HG02981 (cell line): ENCODE results near the gene CXCL9.
"Not testable (repeated sequence)": the region's sequence is repeated elsewhere in the genome, so short reads cannot be mapped to it uniquely, and the experiment has no call there.

Experiments
- ATAC-seq: cut with Tn5 transposase; IDR thresholded peaks from one replicate; pipeline ENCODE4 v1.9.1; 2021; ENCODE audit warnings: mild to moderate bottlenecking, moderate library complexity; ENCODE audit not compliant: unreplicated experiment

Gene CXCL9

GRCh38 chr4:75963558-75963957 is 43.8 kb downstream of the CXCL9 start:
- ATAC-seq: no peak

GRCh38 chr4:75962072-75962471 is 45.2 kb downstream of the CXCL9 start:
- not testable (repeated sequence) for ATAC-seq

GRCh38 chr4:75958546-75958945 is 48.8 kb downstream of the CXCL9 start:
- not testable (repeated sequence) for ATAC-seq

- not testable (repeated sequence) for ATAC-seq
Observed at GRCh38 chr4:75954811-75955210, 52.5 kb downstream of the CXCL9 start.

GRCh38 chr4:75953509-75953908 is 53.8 kb downstream of the CXCL9 start:
- no peak for ATAC-seq
